ENCODE measurements around the gene CLDN10. TPM values are rescaled to one million over a fixed set of nuclear protein-coding genes. Genes with fewer than 3 reads are reported as not detected.
"Not testable (repeated sequence)": the region's sequence is repeated elsewhere in the genome, so short reads cannot be mapped to it uniquely, and the experiment has no call there.

CLDN10 gene
- total and polyA plus RNA-seq, 4 experiments from 2014 or later = not detected

GRCh38 chr13:95510950-95511349 is 41.6 kb upstream of the CLDN10 start:
- Histone ChIP-seq H3K27me3 (ENCODE audit: insufficient read depth, low read length) (no peaks in the 10 kb centered on the region), H3K36me3 (ENCODE audit: insufficient read depth, low read length) (no peaks in the 10 kb centered on the region), H3K27ac (ENCODE audit: low read depth, low read length) (no peak overlapping the region), H3K4me3 (ENCODE audit: low read length in 2 of 2) (no peak overlapping the region), H3K4me1 (ENCODE audit: insufficient read depth, low read length) (no peaks in the 10 kb centered on the region), H3K9me3 (ENCODE audit: control insufficient read depth in 1 of 2, low read length in 2 of 2) (no peaks in the 10 kb centered on the region)
- no peak for DNase-seq
- Mint-ChIP-seq H3K36me3 (no peaks in the 10 kb centered on the region), H3K9me3 (no peaks in the 10 kb centered on the region), H3K27ac (no peak overlapping the region), H3K4me3 (no peak overlapping the region), H3K27me3 (peaks cover 11 to 15% of the 10 kb centered on the region in 2 donors), H3K4me1 (no peaks in the 10 kb centered on the region)
- ChIA-PET CTCF (ENCODE audit: partially characterized antibody) (no interaction called here), POLR2A (ENCODE audit: partially characterized antibody) (no interaction called here)
- intact Hi-C loops (cut with micrococcal nuclease) = no loop called here

GRCh38 chr13:95512424-95512823 is 40.1 kb upstream of the CLDN10 start:
- CTCF ChIA-PET (ENCODE audit: partially characterized antibody) = no interaction called here

GRCh38 chr13:95512957-95513356 is 39.6 kb upstream of the CLDN10 start:
- Histone ChIP-seq H3K27ac (ENCODE audit: low read depth, low read length) (no peak overlapping the region), H3K4me1 (ENCODE audit: insufficient read depth, low read length) (no peaks in the 10 kb centered on the region), H3K36me3 (ENCODE audit: insufficient read depth, low read length) (no peaks in the 10 kb centered on the region), H3K9me3 (ENCODE audit: control insufficient read depth in 1 of 2, low read length in 2 of 2) (no peaks in the 10 kb centered on the region), H3K27me3 (ENCODE audit: insufficient read depth, low read length) (no peaks in the 10 kb centered on the region), H3K4me3 (ENCODE audit: low read length in 2 of 2) (no peak overlapping the region)
- no peak for DNase-seq
- Mint-ChIP-seq H3K4me3 (no peak overlapping the region), H3K4me1 (no peaks in the 10 kb centered on the region), H3K9me3 (peaks cover 0 to 1% (median 0%) of the 10 kb centered on the region in 8 donors), H3K36me3 (no peaks in the 10 kb centered on the region), H3K27ac (no peak overlapping the region), H3K27me3 (peaks cover 6 to 17% of the 10 kb centered on the region in 2 donors)
- CTCF ChIA-PET (ENCODE audit: partially characterized antibody) = no interaction called here
- intact Hi-C loops (cut with micrococcal nuclease) = no loop called here
- POLR2A ChIA-PET (ENCODE audit: partially characterized antibody) = no interaction called here

More at GRCh38 chr13:95512424-95512823, 40.1 kb upstream of the CLDN10 start:
- Mint-ChIP-seq H3K27ac (no peak overlapping the region), H3K27me3 (peaks cover 6 to 16% of the 10 kb centered on the region in 2 donors), H3K4me1 (no peaks in the 10 kb centered on the region), H3K9me3 (peaks cover 0 to 1% (median 0%) of the 10 kb centered on the region in 8 donors), H3K4me3 (no peak overlapping the region), H3K36me3 (no peaks in the 10 kb centered on the region)
- no peaks in the 10 kb centered on the region for H3K27me3 ChIP-seq (ENCODE audit: insufficient read depth, low read length)
- H3K36me3 ChIP-seq (ENCODE audit: insufficient read depth, low read length) = no peaks in the 10 kb centered on the region
- no peak for DNase-seq
- no peaks in the 10 kb centered on the region for H3K9me3 ChIP-seq (ENCODE audit: control insufficient read depth in 1 of 2, low read length in 2 of 2)
- H3K27ac ChIP-seq (ENCODE audit: low read depth, low read length) = no peak overlapping the region
- POLR2A ChIA-PET (ENCODE audit: partially characterized antibody) = no interaction called here
- no peak overlapping the region for H3K4me3 ChIP-seq (ENCODE audit: low read length in 2 of 2)
- intact Hi-C loops (cut with micrococcal nuclease) = no loop called here
- no peaks in the 10 kb centered on the region for H3K4me1 ChIP-seq (ENCODE audit: insufficient read depth, low read length)

GRCh38 chr13:95515606-95516005 is 36.9 kb upstream of the CLDN10 start:
- POLR2A ChIA-PET (ENCODE audit: partially characterized antibody); DNase-seq; H3K9me3 ChIP-seq (ENCODE audit: control insufficient read depth in 1 of 2, low read length in 2 of 2); H3K4me3 Mint-ChIP-seq; intact Hi-C loops (cut with micrococcal nuclease); H3K27ac ChIP-seq (ENCODE audit: low read depth, low read length); H3K36me3 ChIP-seq (ENCODE audit: insufficient read depth, low read length); H3K27me3 ChIP-seq (ENCODE audit: insufficient read depth, low read length); H3K36me3 Mint-ChIP-seq; H3K4me1 Mint-ChIP-seq; H3K27ac Mint-ChIP-seq; CTCF ChIA-PET (ENCODE audit: partially characterized antibody); H3K9me3 Mint-ChIP-seq; H3K4me3 ChIP-seq (ENCODE audit: low read length in 2 of 2); H3K4me1 ChIP-seq (ENCODE audit: insufficient read depth, low read length): not testable (repeated sequence)
- peaks cover 8 to 19% of the 10 kb centered on the region in 2 donors for H3K27me3 Mint-ChIP-seq

GRCh38 chr13:95516021-95516420 is 36.5 kb upstream of the CLDN10 start:
- DNase-seq = no peak
- Mint-ChIP-seq H3K4me3 (no peak overlapping the region), H3K27ac (no peak overlapping the region), H3K27me3 (peaks cover 8 to 19% of the 10 kb centered on the region in 2 donors), H3K4me1 (no peaks in the 10 kb centered on the region), H3K9me3 (peaks cover 0 to 1% (median 0%) of the 10 kb centered on the region in 8 donors), H3K36me3 (no peaks in the 10 kb centered on the region)
- CTCF ChIA-PET (ENCODE audit: partially characterized antibody) = no interaction called here
- Histone ChIP-seq H3K4me3 (ENCODE audit: low read length in 2 of 2) (no peak overlapping the region), H3K9me3 (ENCODE audit: control insufficient read depth in 1 of 2, low read length in 2 of 2) (no peaks in the 10 kb centered on the region), H3K36me3 (ENCODE audit: insufficient read depth, low read length) (no peaks in the 10 kb centered on the region), H3K27ac (ENCODE audit: low read depth, low read length) (no peak overlapping the region), H3K27me3 (ENCODE audit: insufficient read depth, low read length) (no peaks in the 10 kb centered on the region), H3K4me1 (ENCODE audit: insufficient read depth, low read length) (no peaks in the 10 kb centered on the region)
- POLR2A ChIA-PET (ENCODE audit: partially characterized antibody) = no interaction called here
- intact Hi-C loops (cut with micrococcal nuclease) = no loop called here

- Histone ChIP-seq H3K4me3 (ENCODE audit: low read length in 2 of 2) (no peak overlapping the region), H3K9me3 (ENCODE audit: control insufficient read depth in 1 of 2, low read length in 2 of 2) (no peaks in the 10 kb centered on the region), H3K36me3 (ENCODE audit: insufficient read depth, low read length) (no peaks in the 10 kb centered on the region), H3K4me1 (ENCODE audit: insufficient read depth, low read length) (no peaks in the 10 kb centered on the region), H3K27me3 (ENCODE audit: insufficient read depth, low read length) (no peaks in the 10 kb centered on the region), H3K27ac (ENCODE audit: low read depth, low read length) (no peak overlapping the region)
- intact Hi-C loops (cut with micrococcal nuclease) = no loop called here
- Mint-ChIP-seq H3K9me3 (peaks cover 0 to 4% (median 0%) of the 10 kb centered on the region in 8 donors), H3K27ac (no peak overlapping the region), H3K4me1 (no peaks in the 10 kb centered on the region), H3K36me3 (no peaks in the 10 kb centered on the region), H3K4me3 (no peak overlapping the region), H3K27me3 (peaks cover 8 to 17% of the 10 kb centered on the region in 2 donors)
- no peak for DNase-seq
- POLR2A ChIA-PET (ENCODE audit: partially characterized antibody) = no interaction called here
- CTCF ChIA-PET (ENCODE audit: partially characterized antibody) = no interaction called here
Observed at GRCh38 chr13:95516492-95516891, 36.0 kb upstream of the CLDN10 start.

GRCh38 chr13:95523598-95523997 is 28.9 kb upstream of the CLDN10 start:
- Histone ChIP-seq H3K9me3 (ENCODE audit: control insufficient read depth in 1 of 2, low read length in 2 of 2) (no peaks in the 10 kb centered on the region), H3K36me3 (ENCODE audit: insufficient read depth, low read length) (no peaks in the 10 kb centered on the region), H3K27ac (ENCODE audit: low read depth, low read length) (no peak overlapping the region), H3K27me3 (ENCODE audit: insufficient read depth, low read length) (no peaks in the 10 kb centered on the region), H3K4me1 (ENCODE audit: insufficient read depth, low read length) (no peaks in the 10 kb centered on the region), H3K4me3 (ENCODE audit: low read length in 2 of 2) (no peak overlapping the region)
- Mint-ChIP-seq H3K9me3 (peaks cover 0 to 9% (median 3%) of the 10 kb centered on the region in 8 donors), H3K27me3 (peaks cover 10 to 12% of the 10 kb centered on the region in 2 donors), H3K4me3 (no peak overlapping the region), H3K36me3 (no peaks in the 10 kb centered on the region), H3K27ac (no peak overlapping the region), H3K4me1 (no peaks in the 10 kb centered on the region)
- DNase-seq = no peak
- ChIA-PET POLR2A (ENCODE audit: partially characterized antibody) (no interaction called here), CTCF (ENCODE audit: partially characterized antibody) (no interaction called here)
- intact Hi-C loops (cut with micrococcal nuclease) = no loop called here

- Histone ChIP-seq H3K36me3 (ENCODE audit: insufficient read depth, low read length) (no peaks in the 10 kb centered on the region), H3K9me3 (ENCODE audit: control insufficient read depth in 1 of 2, low read length in 2 of 2) (no peaks in the 10 kb centered on the region), H3K27me3 (ENCODE audit: insufficient read depth, low read length) (no peaks in the 10 kb centered on the region), H3K27ac (ENCODE audit: low read depth, low read length) (no peak overlapping the region), H3K4me3 (ENCODE audit: low read length in 2 of 2) (no peak overlapping the region), H3K4me1 (ENCODE audit: insufficient read depth, low read length) (no peaks in the 10 kb centered on the region)
- H3K36me3 Mint-ChIP-seq = no peaks in the 10 kb centered on the region
- intact Hi-C loops (cut with micrococcal nuclease) = no loop called here
- H3K4me1 Mint-ChIP-seq = no peaks in the 10 kb centered on the region
- POLR2A ChIA-PET (ENCODE audit: partially characterized antibody) = no interaction called here
- H3K4me3 Mint-ChIP-seq = no peak overlapping the region
- CTCF ChIA-PET (ENCODE audit: partially characterized antibody) = no interaction called here
- no peak overlapping the region for H3K27ac Mint-ChIP-seq
- H3K27me3 Mint-ChIP-seq = peaks cover 10% of the 10 kb centered on the region in 2 donors
- DNase-seq = no peak
- peaks cover 0 to 9% (median 3%) of the 10 kb centered on the region in 8 donors for H3K9me3 Mint-ChIP-seq
Observed at GRCh38 chr13:95524264-95524901, 28.1 kb upstream of the CLDN10 start.
